Measurements from ENCODE around the gene ITGB1.

Gene ITGB1

GRCh38 chr10:32943395-32943794, 14.6 kb downstream of the ITGB1 start:
- TF ChIP-seq CTCF (IDR thresholded peaks at IDR 0.05; ENCODE audit: extremely low read depth, insufficient read depth, missing control alignments): no peak
- in situ Hi-C loops (cut with MboI; ENCODE audit: low pct_unique_long_range_greater_than_20kb, low sequenced_read_pairs, unreplicated experiment): no loop called here
- no peak for DNase-seq (ENCODE audit: low spot score)

GRCh38 chr10:32942081-32942480, 15.9 kb downstream of the ITGB1 start:
- TF ChIP-seq CTCF (IDR thresholded peaks at IDR 0.05; ENCODE audit: extremely low read depth, insufficient read depth, missing control alignments): no peak
- no peak for DNase-seq (ENCODE audit: low spot score)
- in situ Hi-C loops (cut with MboI; ENCODE audit: low pct_unique_long_range_greater_than_20kb, low sequenced_read_pairs, unreplicated experiment): no loop called here

- no peak for DNase-seq (ENCODE audit: low spot score)
- in situ Hi-C loops (cut with MboI; ENCODE audit: low pct_unique_long_range_greater_than_20kb, low sequenced_read_pairs, unreplicated experiment): no loop called here
- TF ChIP-seq CTCF (IDR thresholded peaks at IDR 0.05; ENCODE audit: extremely low read depth, insufficient read depth, missing control alignments): no peak
These were observed 16.7 kb downstream of the ITGB1 start for GRCh38 chr10:32941357-32941756.

GRCh38 chr10:32940321-32941301, 17.4 kb downstream of the ITGB1 start:
- TF ChIP-seq CTCF (IDR thresholded peaks at IDR 0.05; ENCODE audit: extremely low read depth, insufficient read depth, missing control alignments): no peak
- DNase-seq (ENCODE audit: low spot score): no peak
- in situ Hi-C loops (cut with MboI; ENCODE audit: low pct_unique_long_range_greater_than_20kb, low sequenced_read_pairs, unreplicated experiment): no loop called here

GRCh38 chr10:32939296-32940111, 18.5 kb downstream of the ITGB1 start:
- in situ Hi-C loops (cut with MboI; ENCODE audit: low pct_unique_long_range_greater_than_20kb, low sequenced_read_pairs, unreplicated experiment): no loop called here
- TF ChIP-seq CTCF (IDR thresholded peaks at IDR 0.05; ENCODE audit: extremely low read depth, insufficient read depth, missing control alignments): no peak
- no peak for DNase-seq (ENCODE audit: low spot score)

- no peak for TF ChIP-seq CTCF (IDR thresholded peaks at IDR 0.05; ENCODE audit: extremely low read depth, insufficient read depth, missing control alignments)
- DNase-seq (ENCODE audit: low spot score): no peak
- in situ Hi-C loops (cut with MboI; ENCODE audit: low pct_unique_long_range_greater_than_20kb, low sequenced_read_pairs, unreplicated experiment): no loop called here
These were observed 19.4 kb downstream of the ITGB1 start for GRCh38 chr10:32938554-32939061.
